GM19193 (cell line): ENCODE results near the gene FECH.

ENCODE experiments used
- POLR2A ChIP-seq: IDR thresholded peaks from 4 replicates; pipeline ENCODE4 v1.6.1; 2011; ENCODE audit not compliant: insufficient read depth, insufficient read length; ENCODE audit errors: extremely low read depth

FECH gene

DNA sequence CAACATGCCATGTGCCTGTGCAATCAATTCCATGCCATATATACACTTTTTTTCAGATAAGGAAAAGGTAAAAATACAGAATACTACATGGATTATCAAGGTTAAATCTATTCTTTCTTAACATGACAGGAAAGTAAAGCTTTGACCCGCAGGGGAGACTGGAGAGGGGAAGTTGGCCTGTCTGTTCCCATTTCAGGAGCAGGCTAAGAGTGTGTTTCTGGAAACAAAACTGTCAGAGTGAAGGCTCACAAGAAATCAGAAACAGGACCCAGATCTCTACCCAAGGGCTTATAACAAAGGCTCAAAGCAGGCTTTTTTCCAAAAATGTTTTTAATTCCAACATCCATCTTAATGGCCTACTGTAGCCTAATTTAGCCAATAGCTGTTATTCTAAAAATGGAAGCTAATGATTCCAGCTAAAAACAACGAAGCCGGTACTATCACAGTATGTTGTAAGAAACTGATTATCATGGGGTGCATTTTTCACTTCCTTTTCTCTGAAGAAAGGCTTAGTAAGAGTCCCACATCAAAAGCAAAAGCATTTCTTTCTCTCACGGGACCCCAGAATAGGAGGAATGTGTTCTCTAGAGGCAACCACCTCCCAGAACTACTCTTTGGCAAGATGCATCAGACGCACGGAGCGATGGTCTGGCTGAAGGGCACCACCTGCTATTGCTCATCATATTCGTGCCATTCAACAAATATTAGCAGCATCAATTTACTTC lies 41.4 kb downstream of the FECH start:
- no peak for TF ChIP-seq POLR2A

DNA sequence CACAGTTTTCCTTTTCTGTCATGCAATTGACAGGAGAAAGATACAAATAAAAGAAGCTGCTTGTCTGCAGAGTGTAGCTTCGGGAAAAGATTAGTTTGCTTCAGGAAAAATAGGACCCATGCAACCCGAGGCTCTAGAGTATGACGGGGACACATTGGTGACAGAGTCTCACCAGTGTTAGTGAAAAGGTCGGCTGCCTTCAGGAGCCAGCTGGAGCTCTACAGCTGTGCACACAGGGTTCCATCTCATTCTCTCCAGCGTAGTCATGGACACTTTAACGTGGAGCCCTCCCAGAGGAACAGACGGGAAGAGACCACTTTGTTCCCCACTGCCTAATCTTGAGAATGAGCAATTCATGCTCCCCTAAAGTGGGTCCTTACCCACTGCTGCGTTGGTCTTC lies 42.9 kb downstream of the FECH start:
- no peak for TF ChIP-seq POLR2A

DNA sequence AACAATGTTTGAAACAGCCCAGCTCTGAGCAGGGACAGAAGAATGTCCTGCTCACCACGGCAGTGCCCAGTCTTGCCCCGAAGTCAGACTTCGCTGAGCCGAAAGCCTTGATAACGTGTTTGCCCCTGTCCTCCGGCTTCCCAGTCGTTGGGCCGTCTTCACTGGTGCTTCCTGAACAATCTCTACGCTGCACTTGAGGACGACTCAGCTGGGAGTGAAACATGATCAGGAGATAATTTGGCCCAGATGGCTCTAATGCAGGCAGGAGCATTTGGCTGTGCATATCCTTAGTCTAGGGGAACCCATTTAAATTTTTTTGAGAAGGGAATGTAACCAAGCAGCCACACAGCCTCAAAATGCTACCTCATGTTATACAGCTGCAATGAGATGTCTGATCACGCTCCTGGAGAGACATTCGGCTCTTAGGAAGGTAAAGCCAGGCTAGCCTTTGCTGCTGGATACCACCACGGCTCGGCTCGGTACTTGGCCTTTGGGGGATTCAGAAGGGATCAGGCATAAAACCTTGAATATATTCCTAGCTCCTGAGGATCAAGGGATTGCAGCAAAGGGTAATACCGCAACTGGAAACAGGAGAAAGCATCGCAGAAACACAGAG lies 43.6 kb downstream of the FECH start:
- no peak for TF ChIP-seq POLR2A

DNA sequence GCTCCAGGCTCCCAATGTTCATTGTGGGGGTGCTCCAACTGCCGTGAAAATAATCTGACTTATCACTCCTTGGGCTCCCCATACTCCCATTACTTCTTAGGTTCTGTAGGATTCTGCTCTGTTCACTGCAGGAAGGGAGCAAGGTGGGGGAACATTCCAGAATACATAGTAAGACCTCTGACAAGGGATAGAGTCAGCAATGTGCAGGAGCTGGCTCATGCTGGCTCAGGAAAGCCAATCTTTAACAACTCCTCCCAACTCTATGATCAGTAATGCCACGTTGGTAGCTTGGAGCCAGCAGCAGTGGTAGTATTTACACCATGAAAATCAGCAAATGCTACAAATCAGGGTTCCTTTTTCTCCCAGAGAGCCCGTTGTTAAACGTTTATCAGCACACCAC lies 44.4 kb downstream of the FECH start:
- no peak for TF ChIP-seq POLR2A

DNA sequence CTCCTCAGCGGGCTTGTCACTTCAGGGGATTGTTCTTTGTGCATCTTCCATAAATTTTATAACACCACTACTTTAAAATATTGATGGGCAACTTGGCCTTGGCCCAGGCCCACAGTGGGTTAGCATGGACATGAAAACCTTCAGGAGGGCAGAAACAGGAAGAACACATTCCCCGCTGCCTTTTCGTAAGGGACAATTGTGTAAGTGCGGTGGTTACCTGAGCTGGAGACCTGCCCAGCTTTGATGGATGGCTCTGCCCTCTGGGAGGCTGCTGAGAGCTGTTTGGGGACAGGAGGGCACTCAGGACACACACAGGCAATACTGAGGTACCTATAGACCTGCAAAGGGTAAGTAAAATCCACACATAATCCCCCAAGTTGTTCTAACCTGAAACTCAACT lies 46.8 kb downstream of the FECH start:
- TF ChIP-seq POLR2A = no peak

DNA sequence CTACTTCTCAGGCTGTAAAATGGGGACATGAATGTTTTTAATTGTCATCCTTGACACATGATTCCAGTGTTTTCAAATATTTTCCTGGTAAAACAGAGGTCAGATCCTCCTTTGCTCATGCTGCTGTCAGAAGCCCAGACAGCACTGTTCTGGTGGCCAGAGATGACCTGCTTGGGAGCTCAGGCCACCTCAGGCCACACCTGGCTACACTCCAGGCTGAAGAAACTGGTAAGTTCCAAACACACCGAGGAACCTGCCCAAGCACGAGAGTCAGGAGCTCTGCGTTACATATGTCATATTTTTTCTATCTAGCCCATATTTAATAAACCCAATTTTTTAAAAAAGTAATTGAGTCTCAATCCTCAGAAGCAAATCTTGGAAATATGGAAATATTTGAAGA lies 47.9 kb downstream of the FECH start:
- no peak for TF ChIP-seq POLR2A

DNA sequence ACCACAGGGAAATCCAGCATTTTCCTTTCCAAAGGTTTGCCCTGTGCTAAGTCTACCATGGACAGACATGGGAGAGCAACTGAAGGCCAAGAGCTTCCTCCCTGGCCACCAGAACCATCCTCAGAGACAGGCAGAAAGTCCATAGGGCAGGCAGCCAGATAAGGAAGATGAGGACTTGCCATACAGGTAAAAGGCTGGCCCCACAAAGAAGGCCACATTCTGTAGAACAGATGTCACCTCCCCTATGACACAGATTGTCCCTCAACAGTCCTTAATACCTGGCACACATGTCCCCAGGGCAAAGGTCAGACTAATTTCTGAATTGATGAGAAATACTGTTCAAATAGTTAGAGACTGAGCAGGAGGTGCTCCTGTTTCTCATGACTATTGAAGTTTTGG lies 52.0 kb downstream of the FECH start:
- no peak for TF ChIP-seq POLR2A

DNA sequence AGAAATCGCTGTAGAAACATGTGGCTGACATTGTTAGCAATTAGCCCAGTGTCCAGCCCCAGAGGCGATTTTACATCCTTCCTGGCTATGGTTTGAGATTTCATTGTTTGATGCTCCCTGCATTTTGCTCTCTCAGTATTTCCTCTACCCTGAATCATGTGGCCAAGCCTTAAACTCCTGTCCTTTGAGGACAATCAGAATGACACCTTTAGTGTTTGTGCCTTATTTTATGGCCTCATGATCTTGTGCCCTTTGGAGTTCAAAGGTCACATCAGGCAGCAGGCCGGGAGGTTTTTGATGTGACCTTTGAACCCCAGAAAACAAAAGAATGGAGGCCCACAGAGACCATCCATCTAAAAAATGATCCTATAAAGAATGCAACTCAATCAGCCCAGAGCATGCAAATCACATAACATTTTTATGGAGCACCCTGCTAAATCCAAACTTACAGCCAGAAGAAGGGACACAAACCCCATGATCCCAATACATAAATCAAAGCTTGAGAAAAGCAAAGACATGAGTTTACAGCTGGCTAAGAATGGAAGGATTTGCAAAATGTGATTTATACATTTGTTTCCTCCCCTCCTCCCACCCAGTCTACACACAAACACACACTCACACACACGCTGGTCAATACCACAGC lies 52.5 kb downstream of the FECH start:
- TF ChIP-seq POLR2A = no peak

DNA sequence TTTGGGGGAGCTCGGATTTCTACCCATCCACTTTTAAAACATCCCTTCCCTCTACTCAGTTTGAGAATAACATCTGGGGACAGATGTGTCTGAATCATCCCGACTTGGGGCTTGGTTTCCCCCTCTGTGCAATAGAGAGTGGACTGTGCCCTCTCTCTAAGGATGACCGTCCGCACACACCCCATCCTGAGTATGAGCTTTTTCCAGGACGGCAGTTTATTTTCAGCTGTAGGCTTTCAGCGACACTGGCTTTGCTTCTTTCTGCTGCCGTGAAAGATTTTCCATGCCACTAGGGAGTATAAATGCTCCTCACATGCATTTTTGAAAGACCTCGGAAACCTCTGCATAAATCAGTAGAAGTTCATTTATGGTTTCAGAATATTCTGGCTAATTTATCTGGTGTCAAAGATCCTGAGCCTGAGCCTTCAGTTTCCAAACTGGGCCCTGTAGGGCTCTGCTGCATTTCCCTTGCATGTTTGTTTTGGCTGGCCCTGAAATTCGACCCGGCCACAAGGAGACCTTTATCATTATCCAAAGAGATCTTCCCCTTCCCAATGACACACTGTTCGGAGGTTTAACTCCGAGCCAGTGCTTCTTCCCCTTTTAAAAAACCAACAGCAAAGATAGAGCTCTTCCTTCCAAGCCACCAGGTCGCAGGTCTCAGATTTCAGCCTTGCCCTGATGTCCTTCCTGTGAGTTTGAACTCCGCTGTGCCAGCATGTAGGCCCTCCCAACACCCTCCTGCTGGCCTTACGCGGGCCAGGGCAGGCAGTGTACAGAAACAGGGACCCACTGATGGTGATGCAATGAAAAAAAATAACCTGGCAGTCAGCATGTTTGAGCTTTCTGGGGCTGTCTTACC lies 53.3 kb downstream of the FECH start:
- TF ChIP-seq POLR2A = no peak

DNA sequence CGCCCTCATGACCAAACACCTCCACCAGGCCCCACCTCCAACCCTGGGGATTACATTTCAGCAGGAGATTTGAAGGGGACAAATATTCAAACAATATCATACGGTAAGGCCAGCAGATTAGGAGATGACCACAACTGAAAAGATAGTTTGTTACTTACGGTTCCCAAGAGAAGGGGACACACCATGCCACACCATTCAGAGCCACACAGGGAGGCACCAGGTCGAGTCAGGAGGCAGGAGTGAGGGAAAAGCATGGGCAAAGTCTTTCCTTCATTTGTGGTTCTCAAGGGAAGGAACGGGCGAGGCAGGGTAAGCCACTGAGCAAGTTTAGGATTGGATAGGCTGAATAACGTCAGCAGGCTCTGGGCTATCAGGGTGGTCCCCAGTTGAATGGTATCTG lies 57.4 kb downstream of the FECH start:
- no peak for TF ChIP-seq POLR2A

DNA sequence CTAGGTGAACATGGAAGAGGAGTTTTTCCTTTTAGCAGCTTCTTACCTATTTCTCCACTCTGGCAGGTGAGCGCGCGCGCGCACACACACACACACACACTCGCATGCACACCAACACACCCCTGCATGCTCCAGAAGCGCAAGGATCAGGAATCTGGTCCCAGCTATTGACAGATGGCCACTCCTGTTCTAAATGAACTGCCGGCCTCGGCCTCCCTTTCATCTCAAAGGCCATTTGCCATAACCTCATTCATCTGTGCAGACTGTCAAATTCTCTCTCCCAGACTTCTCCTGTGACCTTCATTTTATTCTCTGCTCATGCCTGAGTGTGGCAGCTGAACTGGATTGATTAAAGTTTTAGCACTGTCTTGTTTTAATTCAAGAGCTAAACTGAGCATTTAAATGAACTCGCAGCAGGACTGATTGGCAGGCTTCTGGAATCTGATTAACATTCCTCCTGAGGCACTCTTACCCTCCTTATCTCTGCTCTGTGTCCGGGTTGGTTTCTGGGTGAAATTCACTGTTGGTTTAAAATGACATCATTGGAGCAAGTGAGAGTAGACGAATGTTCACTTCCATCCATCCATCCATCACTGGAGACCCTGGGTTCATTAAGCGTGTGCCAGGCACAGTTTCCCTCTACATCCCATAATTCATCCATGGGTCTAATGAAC lies 58.8 kb downstream of the FECH start:
- TF ChIP-seq POLR2A = no peak

DNA sequence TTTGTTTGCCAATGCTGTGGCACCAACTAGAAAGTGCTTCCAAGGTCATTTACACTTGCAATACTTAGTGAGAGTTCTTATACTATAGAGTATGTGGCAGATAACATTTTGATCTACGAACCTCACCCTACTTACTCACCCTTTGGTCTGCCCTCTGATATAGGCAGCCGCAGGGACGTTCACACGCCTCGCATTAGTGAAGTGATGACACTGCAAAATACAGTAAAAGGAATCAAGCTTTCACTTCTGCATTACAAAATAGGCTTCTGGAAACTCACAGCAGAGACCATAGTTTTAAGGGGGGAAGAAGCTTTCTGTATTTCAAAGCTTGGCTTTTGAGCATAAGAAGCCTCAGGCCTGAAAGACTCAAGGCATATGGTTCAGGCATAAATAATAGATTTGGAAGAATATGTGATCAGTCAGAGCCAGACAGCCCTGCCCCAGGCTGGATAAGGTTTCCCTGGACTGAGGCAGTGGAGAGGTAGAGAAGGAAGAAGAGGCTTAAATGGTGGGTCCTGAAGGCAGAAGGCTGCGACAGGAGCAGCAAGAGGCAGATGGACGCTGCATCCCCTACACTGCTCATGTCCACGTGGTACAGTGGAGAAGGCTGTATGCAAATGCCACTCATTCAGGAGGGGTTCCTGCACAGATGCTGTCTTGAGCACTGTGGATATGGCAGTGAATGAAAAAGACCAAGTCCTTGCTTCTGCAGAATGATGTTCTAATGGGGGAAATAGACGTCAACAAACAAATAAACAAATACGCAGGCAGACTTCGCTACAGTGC lies 63.1 kb downstream of the FECH start:
- no peak for TF ChIP-seq POLR2A

DNA sequence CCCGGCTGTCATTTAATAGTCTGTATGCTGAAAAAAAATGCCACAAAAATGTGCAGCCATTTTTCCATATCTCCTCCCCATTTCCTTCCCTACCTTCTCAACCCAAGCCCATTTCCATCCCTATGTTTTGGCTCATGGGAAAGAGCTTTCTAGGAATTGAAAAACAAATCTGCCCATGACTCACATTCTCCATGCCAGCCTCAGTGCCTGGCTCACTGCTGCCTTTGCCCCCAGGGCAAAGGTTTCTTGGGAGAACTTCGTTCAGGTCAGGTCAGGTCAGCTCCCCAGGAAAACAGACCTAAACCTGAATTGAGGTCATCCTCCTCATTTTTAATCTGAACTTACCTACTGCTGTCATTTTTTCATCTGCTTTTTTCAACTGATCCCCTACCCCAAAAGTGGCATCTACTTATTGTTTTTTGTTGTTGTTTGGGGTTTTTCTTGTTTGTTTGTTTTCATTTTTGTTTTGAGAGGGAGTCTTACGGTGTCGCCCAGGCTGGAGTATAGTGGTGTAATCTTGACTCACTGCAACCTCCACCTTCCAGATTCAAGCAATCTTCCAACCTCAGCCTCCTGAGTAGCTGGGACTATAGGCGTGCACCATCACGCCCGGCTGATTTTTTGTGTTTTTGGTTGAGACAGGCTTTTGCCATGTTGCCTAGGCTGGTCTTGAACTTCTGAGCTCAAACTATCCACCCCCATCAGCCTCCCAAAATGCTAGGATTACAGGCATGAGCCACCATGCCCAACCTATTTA lies 66.7 kb downstream of the FECH start:
- no peak for TF ChIP-seq POLR2A
